PC-9 (cell line): ENCODE data around the gene BACH2. TPM values are rescaled to one million over a fixed set of nuclear protein-coding genes. Genes with fewer than 3 reads are reported as not detected.
A peak's percentile ranks its signal among the peaks of the same experiment; 100 is the strongest.

Source experiments
- BruUV-seq: library from RNA; stranded (reverse); fragments of 400-500 nt; replicated peaks from 2 replicates; lab custom pipeline; 2021; lab: Mats Ljungman, UMichigan
- CTCF ChIA-PET: fragments of 300-600 bp; sonication (Branson Sonifier 250); formaldehyde crosslinking; loops from one replicate; lab custom pipeline; 2022; ENCODE audit warnings: antibody characterized with exemption; lab: Charles Lee
- POLR2A ChIA-PET: fragments of 300-600 bp; sonication (Branson Sonifier 250); formaldehyde crosslinking; loops from one replicate; lab custom pipeline; 2022; ENCODE audit warnings: antibody characterized with exemption; ENCODE audit not compliant: unreplicated experiment; lab: Charles Lee
- DNase-seq, 2 experiments: peaks; one replicate each; pipeline versions ENCODE4 v3.0.0 to v3.0.0-alpha.2; 2015 to 2022; ENCODE audit warnings: mixed read lengths in 1 of 2
- H2AFZ ChIP-seq: fragments of 200-600 bp; sonication (generic); 2 replicates; pipeline ENCODE4 v1.8.1; 2017; ENCODE audit warnings: antibody characterized with exemption
- H3F3A ChIP-seq: fragments of 200-600 bp; sonication (generic); 2 replicates; pipeline ENCODE4 v1.8.1; 2017; ENCODE audit warnings: antibody characterized with exemption, mild to moderate bottlenecking, low read depth; ENCODE audit not compliant: insufficient read depth
- H3K27ac ChIP-seq: fragments of 200-600 bp; sonication (generic); 2 replicates; pipeline ENCODE4 v1.6.1; 2016; ENCODE audit warnings: mixed run types
- H3K27me3 ChIP-seq: fragments of 200-600 bp; sonication (generic); 2 replicates; pipeline ENCODE4 v1.6.1; 2016; ENCODE audit warnings: low read depth, mixed run types; ENCODE audit not compliant: insufficient read depth
- H3K36me3 ChIP-seq: fragments of 200-600 bp; sonication (generic); 2 replicates; pipeline ENCODE4 v1.6.1; 2016; ENCODE audit warnings: low read depth, mixed run types
- H3K4me1 ChIP-seq: fragments of 200-600 bp; sonication (generic); replicated peaks from 2 replicates; pipeline ENCODE4 v1.6.1; 2016; ENCODE audit warnings: mixed run types; ENCODE audit not compliant: insufficient read depth
- H3K4me2 ChIP-seq: fragments of 200-600 bp; sonication (generic); 2 replicates; pipeline ENCODE4 v1.6.1; 2017; ENCODE audit warnings: mixed run types
- H3K4me3 ChIP-seq: fragments of 200-600 bp; sonication (generic); 2 replicates; pipeline ENCODE4 v1.6.1; 2016; ENCODE audit warnings: mixed run types
- H3K79me2 ChIP-seq: fragments of 200-600 bp; sonication (generic); 2 replicates; pipeline ENCODE4 v1.6.1; 2017; ENCODE audit warnings: low read depth, mixed run types
- H3K9me2 ChIP-seq: fragments of 200-600 bp; sonication (generic); 2 replicates; pipeline ENCODE4 v1.8.1; 2017; ENCODE audit warnings: mild to moderate bottlenecking; ENCODE audit not compliant: insufficient read depth
- H3K9me3 ChIP-seq: fragments of 200-600 bp; sonication (generic); 2 replicates; pipeline ENCODE4 v1.8.1; 2016; ENCODE audit warnings: low read depth; ENCODE audit not compliant: insufficient read depth
- H4K20me1 ChIP-seq: fragments of 200-600 bp; sonication (generic); 2 replicates; pipeline ENCODE4 v1.8.1; 2017; ENCODE audit not compliant: insufficient read depth
- EZH2 ChIP-seq: fragments of 200-600 bp; sonication (generic); IDR thresholded peaks from 2 replicates; pipeline ENCODE4 v1.8.0; 2017; ENCODE audit warnings: antibody characterized with exemption, low read depth
- intact Hi-C: fragments of 100-400 bp; cut with micrococcal nuclease; formaldehyde crosslinking; loops from one replicate; pipeline ENCODE4 v1.10.0; 2022; ENCODE audit not compliant: unreplicated experiment
- total RNA-seq: library from RNA; stranded (reverse); gene quantifications from 2 replicates; pipeline ENCODE4 v1.2.3, GENCODE V29; 2021
- TF ChIP-seq, protein P1 (sequence below): fragments of 200-600 bp; sonication (generic); conservative IDR thresholded peaks from 2 replicates; pipeline ENCODE4 v1.6.1; 2017; ENCODE audit warnings: mixed run types, antibody characterized with exemption, mild to moderate bottlenecking, moderate library complexity

Gene BACH2
- total RNA-seq, 1 experiment from 2014 or later = 2.3 TPM

DNA sequence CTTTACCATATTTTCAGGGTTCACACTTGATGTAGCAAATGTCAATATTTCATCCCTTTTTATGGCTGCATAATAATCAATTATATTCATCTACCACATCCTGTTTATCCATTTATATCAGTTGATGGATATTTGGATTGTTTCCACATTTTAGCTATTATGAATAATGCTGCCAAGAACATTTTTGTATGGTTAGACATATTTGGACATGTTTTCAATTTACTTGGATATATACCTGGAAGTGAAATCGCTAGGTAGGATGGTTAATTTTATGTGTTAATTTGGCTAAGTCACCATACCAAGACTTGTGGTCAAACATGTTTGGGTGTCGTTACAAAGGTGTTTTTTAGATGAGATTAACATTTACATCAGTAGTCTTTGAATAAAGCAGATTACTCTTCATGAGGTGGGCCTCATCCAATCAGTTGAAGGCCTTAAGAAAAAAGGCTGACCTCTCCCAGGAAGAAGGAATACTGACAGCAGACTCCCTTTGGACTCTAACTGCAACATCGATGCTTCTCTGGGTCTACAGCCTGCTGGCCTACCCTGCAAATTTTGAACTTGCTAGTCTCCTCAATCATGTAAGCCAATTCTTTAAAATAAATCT lies 196.5 kb downstream of the BACH2 start:
- H3K36me3 ChIP-seq = no peaks in the 10 kb centered on the region
- no peak for TF ChIP-seq EZH2
- TF ChIP-seq, protein P1, sequence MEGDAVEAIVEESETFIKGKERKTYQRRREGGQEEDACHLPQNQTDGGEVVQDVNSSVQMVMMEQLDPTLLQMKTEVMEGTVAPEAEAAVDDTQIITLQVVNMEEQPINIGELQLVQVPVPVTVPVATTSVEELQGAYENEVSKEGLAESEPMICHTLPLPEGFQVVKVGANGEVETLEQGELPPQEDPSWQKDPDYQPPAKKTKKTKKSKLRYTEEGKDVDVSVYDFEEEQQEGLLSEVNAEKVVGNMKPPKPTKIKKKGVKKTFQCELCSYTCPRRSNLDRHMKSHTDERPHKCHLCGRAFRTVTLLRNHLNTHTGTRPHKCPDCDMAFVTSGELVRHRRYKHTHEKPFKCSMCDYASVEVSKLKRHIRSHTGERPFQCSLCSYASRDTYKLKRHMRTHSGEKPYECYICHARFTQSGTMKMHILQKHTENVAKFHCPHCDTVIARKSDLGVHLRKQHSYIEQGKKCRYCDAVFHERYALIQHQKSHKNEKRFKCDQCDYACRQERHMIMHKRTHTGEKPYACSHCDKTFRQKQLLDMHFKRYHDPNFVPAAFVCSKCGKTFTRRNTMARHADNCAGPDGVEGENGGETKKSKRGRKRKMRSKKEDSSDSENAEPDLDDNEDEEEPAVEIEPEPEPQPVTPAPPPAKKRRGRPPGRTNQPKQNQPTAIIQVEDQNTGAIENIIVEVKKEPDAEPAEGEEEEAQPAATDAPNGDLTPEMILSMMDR = no peak
- no peak overlapping the region for H3K27ac ChIP-seq
- no peak overlapping the region for H3K4me2 ChIP-seq
- BruUV-seq = no TSS peak
- H3K4me1 ChIP-seq = peaks cover 10% of the 10 kb centered on the region
- H3K9me3 ChIP-seq = no peaks in the 10 kb centered on the region
- 0 out of 2 replicates have a peak, but pooled peaks cover 3% of the 10 kb centered on the region for H3F3A ChIP-seq
- no peaks in the 10 kb centered on the region for H3K79me2 ChIP-seq
- no peaks in the 10 kb centered on the region for H3K9me2 ChIP-seq
- CTCF ChIA-PET = interaction anchor here (0.6 kb wide), 1 partner anchor 13 kb away, joined by 3 read pairs; no protein-coding TSS in a partner anchor
- no peak for DNase-seq
- H3K27me3 ChIP-seq = no peaks in the 10 kb centered on the region
- intact Hi-C loops = no loop called here
- H2AFZ ChIP-seq = no peak overlapping the region
- POLR2A ChIA-PET = no interaction called here
- H3K4me3 ChIP-seq = no peak overlapping the region
- no peaks in the 10 kb centered on the region for H4K20me1 ChIP-seq

DNA sequence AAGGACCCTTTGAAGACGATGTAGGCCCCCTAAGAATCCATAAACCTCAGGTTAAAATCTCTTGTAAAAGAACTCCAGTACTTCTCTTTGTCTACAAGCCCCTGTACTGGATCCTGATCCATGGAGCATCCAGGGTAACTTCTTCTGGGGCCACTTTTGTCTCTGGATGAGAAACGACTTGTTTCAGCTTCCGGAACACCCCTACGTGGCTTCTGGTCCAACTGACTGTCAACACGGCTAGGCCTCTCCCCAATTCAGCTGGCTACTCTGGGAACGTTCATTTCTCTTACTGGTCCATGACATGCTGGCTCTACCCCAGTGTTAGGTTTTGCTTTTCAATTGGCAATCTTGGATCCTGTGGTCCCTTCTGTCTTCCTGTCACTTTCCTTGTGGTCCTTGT lies 198.0 kb downstream of the BACH2 start:
- no TSS peak for BruUV-seq
- H3F3A ChIP-seq = no peaks in the 10 kb centered on the region
- H3K27me3 ChIP-seq = no peaks in the 10 kb centered on the region
- intact Hi-C loops = loop anchor here (10.0 kb wide), 3 partner anchors 124 to 376 kb away; partner anchors contain the start of gene BACH2
- peaks cover 7% of the 10 kb centered on the region for H3K4me1 ChIP-seq
- no peaks in the 10 kb centered on the region for H3K36me3 ChIP-seq
- ChIA-PET CTCF (no interaction called here), POLR2A (interaction anchor here (0.7 kb wide), 1 partner anchor 649 kb away, joined by 3 read pairs; no protein-coding TSS in a partner anchor)
- H2AFZ ChIP-seq = no peak overlapping the region
- H3K9me3 ChIP-seq = no peaks in the 10 kb centered on the region
- DNase-seq = no peak
- H3K27ac ChIP-seq = no peak overlapping the region
- TF ChIP-seq, protein P1 = no peak
- TF ChIP-seq EZH2 = no peak
- no peaks in the 10 kb centered on the region for H4K20me1 ChIP-seq
- H3K4me3 ChIP-seq = no peak overlapping the region
- no peak overlapping the region for H3K4me2 ChIP-seq
- H3K9me2 ChIP-seq = no peaks in the 10 kb centered on the region
- no peaks in the 10 kb centered on the region for H3K79me2 ChIP-seq

DNA sequence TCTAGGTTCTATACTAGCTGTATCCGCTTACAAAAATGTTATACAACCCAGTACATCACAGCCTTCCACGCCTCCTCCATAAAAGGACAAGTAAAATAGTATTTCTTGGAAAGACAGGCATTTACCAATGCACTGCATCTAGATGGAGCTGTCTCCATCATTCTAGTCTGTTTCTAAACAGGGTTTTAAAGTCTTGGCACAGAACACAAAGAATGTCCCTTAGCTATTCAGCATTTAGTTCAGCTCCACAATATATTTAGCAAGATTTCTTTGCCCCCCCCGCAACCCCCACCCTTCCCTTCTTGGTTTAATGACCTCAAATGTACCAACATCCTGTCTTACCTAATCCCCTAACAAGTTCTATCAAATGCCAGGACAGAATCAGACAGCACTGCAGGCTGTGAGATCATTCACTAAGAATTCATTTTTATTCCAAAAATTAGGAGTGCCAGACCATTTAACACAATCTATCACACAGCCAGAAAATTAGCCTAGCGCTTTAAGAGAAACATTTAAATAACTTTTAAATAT lies 198.6 kb downstream of the BACH2 start:
- Histone ChIP-seq H3K36me3 (no peaks in the 10 kb centered on the region), H3K27me3 (no peaks in the 10 kb centered on the region), H2AFZ (no peak overlapping the region), H3K4me1 (peaks cover 1% of the 10 kb centered on the region), H3K27ac (no peak overlapping the region), H3K4me3 (no peak overlapping the region), H3K9me3 (no peaks in the 10 kb centered on the region), H3K4me2 (no peak overlapping the region), H4K20me1 (no peaks in the 10 kb centered on the region), H3K79me2 (no peaks in the 10 kb centered on the region), H3F3A (no peaks in the 10 kb centered on the region), H3K9me2 (no peaks in the 10 kb centered on the region)
- BruUV-seq = no TSS peak
- no peak for DNase-seq
- ChIA-PET POLR2A (interaction anchor here (0.7 kb wide), 1 partner anchor 648 kb away, joined by 3 read pairs; no protein-coding TSS in a partner anchor), CTCF (no interaction called here)
- TF ChIP-seq EZH2 = no peak
- TF ChIP-seq, protein P1 = peak; percentile 32; the same call in 1 of the 2 replicates
- intact Hi-C loops = loop anchor here (10.0 kb wide), 3 partner anchors 123 to 377 kb away; partner anchors contain the start of gene BACH2
